Measurements from ENCODE around the gene CCDC136.

DNA sequence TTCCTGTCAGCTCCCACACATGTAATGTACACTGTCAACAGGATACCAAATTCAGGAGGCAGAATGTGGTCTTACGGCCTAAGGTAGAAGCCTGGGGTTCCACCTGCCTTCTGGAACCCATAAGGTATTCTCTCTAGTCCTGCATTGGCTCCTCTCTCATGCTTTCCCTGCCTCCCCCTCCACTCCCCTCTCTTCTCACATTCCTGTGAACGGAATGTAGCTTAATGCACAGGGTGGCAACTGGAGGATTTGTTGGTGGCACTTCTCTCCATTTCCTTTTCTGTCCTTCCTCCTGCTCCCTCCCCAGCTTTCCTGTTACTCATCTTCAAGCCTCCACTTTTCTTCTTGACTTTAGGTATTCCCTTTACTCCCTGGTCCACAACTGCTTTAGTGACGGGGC lies 26.9 kb downstream of the CCDC136 start:
- TF ChIP-seq, protein P1, sequence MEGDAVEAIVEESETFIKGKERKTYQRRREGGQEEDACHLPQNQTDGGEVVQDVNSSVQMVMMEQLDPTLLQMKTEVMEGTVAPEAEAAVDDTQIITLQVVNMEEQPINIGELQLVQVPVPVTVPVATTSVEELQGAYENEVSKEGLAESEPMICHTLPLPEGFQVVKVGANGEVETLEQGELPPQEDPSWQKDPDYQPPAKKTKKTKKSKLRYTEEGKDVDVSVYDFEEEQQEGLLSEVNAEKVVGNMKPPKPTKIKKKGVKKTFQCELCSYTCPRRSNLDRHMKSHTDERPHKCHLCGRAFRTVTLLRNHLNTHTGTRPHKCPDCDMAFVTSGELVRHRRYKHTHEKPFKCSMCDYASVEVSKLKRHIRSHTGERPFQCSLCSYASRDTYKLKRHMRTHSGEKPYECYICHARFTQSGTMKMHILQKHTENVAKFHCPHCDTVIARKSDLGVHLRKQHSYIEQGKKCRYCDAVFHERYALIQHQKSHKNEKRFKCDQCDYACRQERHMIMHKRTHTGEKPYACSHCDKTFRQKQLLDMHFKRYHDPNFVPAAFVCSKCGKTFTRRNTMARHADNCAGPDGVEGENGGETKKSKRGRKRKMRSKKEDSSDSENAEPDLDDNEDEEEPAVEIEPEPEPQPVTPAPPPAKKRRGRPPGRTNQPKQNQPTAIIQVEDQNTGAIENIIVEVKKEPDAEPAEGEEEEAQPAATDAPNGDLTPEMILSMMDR (IDR thresholded peaks at IDR 0.05), result no peak
- TF ChIP-seq EP300 (IDR thresholded peaks at IDR 0.05; ENCODE audit: borderline replicate concordance in 1 of 2, low read depth in 1 of 2, low read length in 1 of 2) (no peak), SIN3A (IDR thresholded peaks at IDR 0.05; ENCODE audit: borderline replicate concordance, low read depth, low read length) (no peak), TEAD4 (IDR thresholded peaks at IDR 0.05; ENCODE audit: borderline replicate concordance, insufficient read depth) (no peak)
